PFSK-1 (cell line): ENCODE data around the gene PRSS48.

Source experiments
- FOXP2 ChIP-seq: optimal IDR thresholded peaks from 2 replicates; pipeline ENCODE3; 2011; ENCODE audit warnings: borderline replicate concordance, control low read depth, inconsistent platforms; ENCODE audit not compliant: insufficient read depth; ENCODE audit errors: extremely low read length, extremely low read depth
- POLR2AphosphoS5 ChIP-seq: IDR thresholded peaks from 2 replicates; pipeline ENCODE4 v1.6.1; 2012; ENCODE audit warnings: low read depth, mild to moderate bottlenecking, control low read depth, low read length, moderate library complexity
- TAF1 ChIP-seq: IDR thresholded peaks from 2 replicates; pipeline ENCODE4 v1.6.1; 2012; ENCODE audit warnings: low read length, control low read depth, borderline replicate concordance; ENCODE audit not compliant: insufficient read depth
- TF ChIP-seq, protein P1 (sequence below), 2 experiments: IDR thresholded peaks; 2 replicates each; pipeline versions ENCODE4 v1.6.1 to v1.8.0; 2011 to 2012; ENCODE audit warnings: low read depth in 2 of 2, low read length in 2 of 2, control low read depth in 1 of 2, inconsistent platforms in 1 of 2, mild to moderate bottlenecking in 1 of 2, moderate library complexity in 1 of 2; ENCODE audit not compliant: insufficient read depth in 1 of 2

DNA sequence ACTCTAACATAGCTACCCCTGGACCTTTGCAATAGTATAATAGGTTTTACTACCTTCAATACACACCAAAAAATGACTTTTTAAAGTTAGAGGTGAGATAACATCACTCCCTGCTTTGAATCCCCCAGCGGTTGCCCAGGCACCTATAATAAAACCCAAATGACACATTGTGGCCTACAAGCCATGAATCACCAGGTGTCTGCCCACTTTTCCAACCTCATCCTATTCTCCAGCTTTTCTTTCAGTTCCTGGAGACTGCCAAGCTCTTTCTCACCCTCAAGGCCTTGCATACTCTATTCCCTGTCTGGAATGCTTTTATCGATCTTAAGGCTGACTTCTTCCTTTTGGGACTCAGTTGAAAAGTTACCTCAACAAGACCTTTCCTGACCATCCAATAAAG is 16.4 kb upstream of the PRSS48 start:
- TF ChIP-seq, protein P1, sequence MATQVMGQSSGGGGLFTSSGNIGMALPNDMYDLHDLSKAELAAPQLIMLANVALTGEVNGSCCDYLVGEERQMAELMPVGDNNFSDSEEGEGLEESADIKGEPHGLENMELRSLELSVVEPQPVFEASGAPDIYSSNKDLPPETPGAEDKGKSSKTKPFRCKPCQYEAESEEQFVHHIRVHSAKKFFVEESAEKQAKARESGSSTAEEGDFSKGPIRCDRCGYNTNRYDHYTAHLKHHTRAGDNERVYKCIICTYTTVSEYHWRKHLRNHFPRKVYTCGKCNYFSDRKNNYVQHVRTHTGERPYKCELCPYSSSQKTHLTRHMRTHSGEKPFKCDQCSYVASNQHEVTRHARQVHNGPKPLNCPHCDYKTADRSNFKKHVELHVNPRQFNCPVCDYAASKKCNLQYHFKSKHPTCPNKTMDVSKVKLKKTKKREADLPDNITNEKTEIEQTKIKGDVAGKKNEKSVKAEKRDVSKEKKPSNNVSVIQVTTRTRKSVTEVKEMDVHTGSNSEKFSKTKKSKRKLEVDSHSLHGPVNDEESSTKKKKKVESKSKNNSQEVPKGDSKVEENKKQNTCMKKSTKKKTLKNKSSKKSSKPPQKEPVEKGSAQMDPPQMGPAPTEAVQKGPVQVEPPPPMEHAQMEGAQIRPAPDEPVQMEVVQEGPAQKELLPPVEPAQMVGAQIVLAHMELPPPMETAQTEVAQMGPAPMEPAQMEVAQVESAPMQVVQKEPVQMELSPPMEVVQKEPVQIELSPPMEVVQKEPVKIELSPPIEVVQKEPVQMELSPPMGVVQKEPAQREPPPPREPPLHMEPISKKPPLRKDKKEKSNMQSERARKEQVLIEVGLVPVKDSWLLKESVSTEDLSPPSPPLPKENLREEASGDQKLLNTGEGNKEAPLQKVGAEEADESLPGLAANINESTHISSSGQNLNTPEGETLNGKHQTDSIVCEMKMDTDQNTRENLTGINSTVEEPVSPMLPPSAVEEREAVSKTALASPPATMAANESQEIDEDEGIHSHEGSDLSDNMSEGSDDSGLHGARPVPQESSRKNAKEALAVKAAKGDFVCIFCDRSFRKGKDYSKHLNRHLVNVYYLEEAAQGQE (IDR thresholded peaks at IDR 0.05; ENCODE audit: insufficient read depth in 1 of 2, low read depth in 2 of 2, low read length in 2 of 2): no peak
- TF ChIP-seq POLR2AphosphoS5 (no peak), TAF1 (no peak), FOXP2 (no peak)
